ENCODE results near the gene ACAD11.

- TF ChIP-seq POLR2A (IDR thresholded peaks at IDR 0.05; ENCODE audit: low read length) = no peak
- TF ChIP-seq GATA1 (IDR thresholded peaks at IDR 0.05; ENCODE audit: low read depth, low read length) = no peak
These were observed 17.1 kb downstream of the ACAD11 start for GRCh38 chr3:132642539-132642847.
